SH-SY5Y (cell line): ENCODE results near the gene IFI44L.
A peak's percentile ranks its signal among the peaks of the same experiment; 100 is the strongest.

ENCODE experiments used
- GATA2 ChIP-seq: IDR thresholded peaks from 2 replicates; pipeline ENCODE4 v1.6.1; 2011; ENCODE audit warnings: mild to moderate bottlenecking, low read depth, low read length
- GATA3 ChIP-seq: IDR thresholded peaks from 2 replicates; pipeline ENCODE4 v1.6.1; 2011; ENCODE audit warnings: low read depth, mild to moderate bottlenecking, low read length, moderate library complexity

IFI44L gene

GRCh38 chr1:78664763-78665162 lies 44.5 kb downstream of the IFI44L start:
- TF ChIP-seq GATA3 (no peak), GATA2 (no peak)

GRCh38 chr1:78665809-78666208 lies 45.6 kb downstream of the IFI44L start:
- TF ChIP-seq GATA3 (no peak), GATA2 (no peak)

GRCh38 chr1:78667939-78668338 lies 47.7 kb downstream of the IFI44L start:
- TF ChIP-seq GATA3 (no peak), GATA2 (no peak)

- TF ChIP-seq GATA2, result peak; percentile 59
- TF ChIP-seq GATA3, result peak; percentile 64; the same call in 1 of the 2 replicates
These were observed 48.2 kb downstream of the IFI44L start for GRCh38 chr1:78668427-78668826.

- TF ChIP-seq GATA3, result no peak
- no peak for TF ChIP-seq GATA2
These were observed 52.2 kb downstream of the IFI44L start for GRCh38 chr1:78672428-78672827.

- TF ChIP-seq GATA2 (no peak), GATA3 (no peak)
These were observed 52.9 kb downstream of the IFI44L start for GRCh38 chr1:78673120-78673519.

- TF ChIP-seq GATA2, result no peak
- TF ChIP-seq GATA3, result peak; percentile 58
These were observed 56.2 kb downstream of the IFI44L start for GRCh38 chr1:78676347-78676982.

- TF ChIP-seq GATA3 (no peak), GATA2 (no peak)
These were observed 56.7 kb downstream of the IFI44L start for GRCh38 chr1:78676993-78677392.

- TF ChIP-seq GATA2 (no peak), GATA3 (no peak)
These were observed 57.5 kb downstream of the IFI44L start for GRCh38 chr1:78677788-78678187.

GRCh38 chr1:78678324-78678723 lies 58.1 kb downstream of the IFI44L start:
- TF ChIP-seq GATA2, result no peak
- TF ChIP-seq GATA3, result no peak

- no peak for TF ChIP-seq GATA2
- TF ChIP-seq GATA3, result no peak
These were observed 61.0 kb downstream of the IFI44L start for GRCh38 chr1:78681265-78681664.

- TF ChIP-seq GATA2, result no peak
- TF ChIP-seq GATA3, result no peak
These were observed 62.2 kb downstream of the IFI44L start for GRCh38 chr1:78682496-78682895.

GRCh38 chr1:78683079-78683478 lies 62.8 kb downstream of the IFI44L start:
- TF ChIP-seq GATA3, result no peak
- no peak for TF ChIP-seq GATA2

- TF ChIP-seq GATA2 (no peak), GATA3 (no peak)
These were observed 67.1 kb downstream of the IFI44L start for GRCh38 chr1:78687315-78687714.

GRCh38 chr1:78687914-78688313 lies 67.7 kb downstream of the IFI44L start:
- TF ChIP-seq GATA3 (no peak), GATA2 (no peak)

GRCh38 chr1:78688697-78689096 lies 68.4 kb downstream of the IFI44L start:
- no peak for TF ChIP-seq GATA2
- TF ChIP-seq GATA3, result no peak
